ENCODE results near the gene RBM39. TPM values are rescaled to one million over a fixed set of nuclear protein-coding genes. Genes with fewer than 3 reads are reported as not detected.
A peak's percentile ranks its signal among the peaks of the same experiment; 100 is the strongest.

The RBM39 gene
- total and polyA plus RNA-seq, 2 of the 13 experiments (the other 11 are each of a cell fraction or from before 2014, with no cell fraction given) = 788 to 920 TPM

- peak; percentile 97 for TF ChIP-seq ZNF710 (CRISPR knock-in tag; IDR thresholded peaks at IDR 0.05; ENCODE audit: borderline replicate concordance)
- peak; percentile 81; the same call in 1 of the 2 replicates for TF ChIP-seq ZFAT (CRISPR knock-in tag; conservative IDR thresholded peaks at IDR 0.05)
- peak; percentile 95; the same call in 1 of the 2 replicates for TF ChIP-seq ZSCAN29 (CRISPR knock-in tag; conservative IDR thresholded peaks at IDR 0.05)
- TF ChIP-seq CBX5 (CRISPR knock-in tag; IDR thresholded peaks at IDR 0.05; ENCODE audit: borderline replicate concordance) = peak; percentile 96
- TF ChIP-seq RARG (CRISPR knock-in tag; IDR thresholded peaks at IDR 0.05; ENCODE audit: low read depth) = 0 out of 2 replicates have a peak, but pooled peaks have one; percentile 8
- peak; percentile 100 for TF ChIP-seq ZNF839 (CRISPR knock-in tag; IDR thresholded peaks at IDR 0.05; ENCODE audit: borderline replicate concordance)
- peak; percentile 88; the same call in 1 of the 2 replicates for TF ChIP-seq SP140L (CRISPR knock-in tag; IDR thresholded peaks at IDR 0.05; ENCODE audit: borderline replicate concordance)
- no peak; the same call in none of the 2 replicates for TF ChIP-seq ZBTB8A (CRISPR knock-in tag; IDR thresholded peaks at IDR 0.05; ENCODE audit: borderline replicate concordance, low read depth)
- peak; percentile 93 for TF ChIP-seq ARHGAP35 (CRISPR knock-in tag; IDR thresholded peaks at IDR 0.05; ENCODE audit: borderline replicate concordance)
- TF ChIP-seq ZNF766 (CRISPR knock-in tag; IDR thresholded peaks at IDR 0.05; ENCODE audit: borderline replicate concordance) = peak; percentile 99
- peak; percentile 93 for TF ChIP-seq XRCC5 (optimal IDR thresholded peaks at IDR 0.05; ENCODE audit: low read length)
- no peak; the same call in none of the 2 replicates for TF ChIP-seq ZNF121 (CRISPR knock-in tag; IDR thresholded peaks at IDR 0.05)
- no peak for TF ChIP-seq ZFP36 (IDR thresholded peaks at IDR 0.05; ENCODE audit: borderline replicate concordance, low read depth, low read length, partially characterized antibody)
- peak; percentile 100 for TF ChIP-seq ZNF788 (CRISPR knock-in tag; IDR thresholded peaks at IDR 0.05; ENCODE audit: borderline replicate concordance)
- TF ChIP-seq SUZ12 (IDR thresholded peaks at IDR 0.05; ENCODE audit: low read depth, low read length) = no peak
- TF ChIP-seq FOXP1 (IDR thresholded peaks at IDR 0.05) = no peak
- TF ChIP-seq FOXP1 (CRISPR knock-in tag; IDR thresholded peaks at IDR 0.05) = no peak
- no peak; the same call in none of the 2 replicates for TF ChIP-seq BHLHE40 (IDR thresholded peaks at IDR 0.05; ENCODE audit: low read length)
- no peak for TF ChIP-seq U2AF2 (IDR thresholded peaks at IDR 0.05; ENCODE audit: low read depth, low read length)
- peak; percentile 100 for TF ChIP-seq CCDC6 (CRISPR knock-in tag; IDR thresholded peaks at IDR 0.05)
- TF ChIP-seq THYN1 (CRISPR knock-in tag; IDR thresholded peaks at IDR 0.05; ENCODE audit: borderline replicate concordance, low read depth) = peak; percentile 97
- peak; percentile 66 for TF ChIP-seq FOSL2 (CRISPR knock-in tag; IDR thresholded peaks at IDR 0.05)
- no peak for TF ChIP-seq ATF7 (IDR thresholded peaks at IDR 0.05)
- TF ChIP-seq ATF7 (CRISPR knock-in tag; IDR thresholded peaks at IDR 0.05) = no peak
- TF ChIP-seq ZNF333 (CRISPR knock-in tag; IDR thresholded peaks at IDR 0.05; ENCODE audit: borderline replicate concordance) = peak; percentile 96
- TF ChIP-seq TEAD2 (CRISPR knock-in tag; IDR thresholded peaks at IDR 0.05) = no peak; the same call in 1 of the 2 replicates
- no peak for TF ChIP-seq SMARCE1 (IDR thresholded peaks at IDR 0.05; ENCODE audit: borderline replicate concordance)
- peak; percentile 74 for TF ChIP-seq ZBTB33 (CRISPR knock-in tag; IDR thresholded peaks at IDR 0.05)
- TF ChIP-seq MIXL1 (CRISPR knock-in tag; IDR thresholded peaks at IDR 0.05) = peak; percentile 95
These were observed 42.7 kb downstream of the RBM39 start, which contains the start of the genes NFS1 and ROMO1 (continued) for GRCh38 chr20:35699127-35699956.
